Hepatocyte (in vitro differentiated cells): Measurements from ENCODE around the gene CD28.

ENCODE experiments used
- EZH2 ChIP-seq: fragments of 200-600 bp; sonication (generic); IDR thresholded peaks from 2 replicates; pipeline ENCODE4 v1.6.1; 2016; ENCODE audit warnings: antibody characterized with exemption, mild to moderate bottlenecking, borderline replicate concordance
- TF ChIP-seq, protein P1 (sequence below): fragments of 200-600 bp; sonication (generic); IDR thresholded peaks from 2 replicates; pipeline ENCODE4 v1.5.1; 2016; ENCODE audit warnings: antibody characterized with exemption, mild to moderate bottlenecking; ENCODE audit not compliant: poor library complexity

DNA sequence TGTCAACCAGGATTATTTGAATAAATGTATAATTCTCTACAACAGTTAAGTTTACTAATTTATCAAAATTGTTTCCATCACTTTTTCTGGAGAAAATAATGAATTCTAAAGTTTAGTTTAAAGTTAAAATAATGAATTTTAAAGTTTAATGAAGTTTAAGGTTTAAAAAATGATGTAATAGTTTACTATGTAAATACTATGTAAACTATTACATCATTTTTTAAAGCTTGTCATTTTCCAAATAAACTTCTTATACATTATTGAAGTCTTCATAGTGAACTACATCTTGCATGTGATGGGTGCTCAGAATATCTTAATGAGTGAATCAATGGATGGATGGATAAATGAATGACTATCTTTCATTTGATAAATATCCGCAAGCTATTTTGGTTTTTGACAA is 38.8 kb downstream of the CD28 start:
- TF ChIP-seq, protein P1, sequence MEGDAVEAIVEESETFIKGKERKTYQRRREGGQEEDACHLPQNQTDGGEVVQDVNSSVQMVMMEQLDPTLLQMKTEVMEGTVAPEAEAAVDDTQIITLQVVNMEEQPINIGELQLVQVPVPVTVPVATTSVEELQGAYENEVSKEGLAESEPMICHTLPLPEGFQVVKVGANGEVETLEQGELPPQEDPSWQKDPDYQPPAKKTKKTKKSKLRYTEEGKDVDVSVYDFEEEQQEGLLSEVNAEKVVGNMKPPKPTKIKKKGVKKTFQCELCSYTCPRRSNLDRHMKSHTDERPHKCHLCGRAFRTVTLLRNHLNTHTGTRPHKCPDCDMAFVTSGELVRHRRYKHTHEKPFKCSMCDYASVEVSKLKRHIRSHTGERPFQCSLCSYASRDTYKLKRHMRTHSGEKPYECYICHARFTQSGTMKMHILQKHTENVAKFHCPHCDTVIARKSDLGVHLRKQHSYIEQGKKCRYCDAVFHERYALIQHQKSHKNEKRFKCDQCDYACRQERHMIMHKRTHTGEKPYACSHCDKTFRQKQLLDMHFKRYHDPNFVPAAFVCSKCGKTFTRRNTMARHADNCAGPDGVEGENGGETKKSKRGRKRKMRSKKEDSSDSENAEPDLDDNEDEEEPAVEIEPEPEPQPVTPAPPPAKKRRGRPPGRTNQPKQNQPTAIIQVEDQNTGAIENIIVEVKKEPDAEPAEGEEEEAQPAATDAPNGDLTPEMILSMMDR, result no peak
- TF ChIP-seq EZH2, result no peak
